WI38 (cell line): ENCODE results near the gene EPB41.
"Not testable (repeated sequence)": the region's sequence is repeated elsewhere in the genome, so short reads cannot be mapped to it uniquely, and the experiment has no call there.

Experiments used
- H3K4me3 ChIP-seq: 2 replicates; pipeline ENCODE4 v1.5.1; 2011; ENCODE audit warnings: low read depth, mild to moderate bottlenecking, control low read depth, low read length
- TF ChIP-seq, protein P1 (sequence below): IDR thresholded peaks from 2 replicates; pipeline ENCODE4 v1.5.1; 2012; ENCODE audit warnings: low read depth, mild to moderate bottlenecking, control low read depth, low read length

The EPB41 gene

DNA sequence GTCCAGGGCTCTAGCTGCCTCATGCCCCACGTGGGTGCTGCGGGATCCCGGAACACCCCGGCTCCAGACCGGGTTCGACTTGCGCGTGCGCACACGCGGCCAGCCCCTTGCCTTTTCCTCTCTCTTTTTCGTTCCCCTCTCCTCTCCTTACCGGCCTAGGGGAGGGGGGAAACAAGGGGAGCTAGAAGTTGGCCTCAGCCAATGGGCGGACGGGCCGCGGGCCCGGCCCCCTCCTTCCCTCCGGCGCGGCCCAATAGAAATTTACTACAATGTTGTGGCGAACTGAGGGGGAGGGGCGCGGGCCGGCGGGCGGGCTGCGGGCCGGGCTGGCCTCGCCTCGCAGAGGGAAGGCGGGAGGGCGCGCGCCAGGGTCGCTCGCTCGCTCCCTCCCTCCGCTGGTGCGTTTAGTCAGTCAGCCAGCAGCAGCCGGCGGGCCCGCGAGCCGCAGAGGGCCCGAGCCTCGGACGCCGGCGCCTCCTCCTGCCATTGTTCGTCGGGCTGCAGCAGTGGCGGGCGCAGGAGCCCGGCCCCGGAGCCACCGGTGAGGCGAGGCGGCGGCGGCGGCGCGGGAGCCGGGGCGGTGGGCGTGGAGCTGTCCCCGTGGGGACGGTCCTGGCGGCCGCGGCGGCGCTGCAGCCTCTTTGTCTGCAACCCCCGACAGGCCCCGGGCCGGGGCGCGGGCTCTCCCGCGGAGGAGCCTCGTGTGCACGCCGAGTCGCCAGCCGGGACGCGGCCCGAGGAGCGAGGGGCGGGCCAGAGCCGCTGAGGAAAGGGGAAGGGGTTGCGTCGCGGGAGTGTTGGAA is at the start of gene EPB41:
Gene EPB41, plus strand, starts transcription at position 342 of the 803 bp plus-strand sequence. CDS start 72,869 bp downstream, outside the sequence.
- peak within 1 kb of the TSS; percentile 38 for H3K4me3 ChIP-seq
- TF ChIP-seq, protein P1, sequence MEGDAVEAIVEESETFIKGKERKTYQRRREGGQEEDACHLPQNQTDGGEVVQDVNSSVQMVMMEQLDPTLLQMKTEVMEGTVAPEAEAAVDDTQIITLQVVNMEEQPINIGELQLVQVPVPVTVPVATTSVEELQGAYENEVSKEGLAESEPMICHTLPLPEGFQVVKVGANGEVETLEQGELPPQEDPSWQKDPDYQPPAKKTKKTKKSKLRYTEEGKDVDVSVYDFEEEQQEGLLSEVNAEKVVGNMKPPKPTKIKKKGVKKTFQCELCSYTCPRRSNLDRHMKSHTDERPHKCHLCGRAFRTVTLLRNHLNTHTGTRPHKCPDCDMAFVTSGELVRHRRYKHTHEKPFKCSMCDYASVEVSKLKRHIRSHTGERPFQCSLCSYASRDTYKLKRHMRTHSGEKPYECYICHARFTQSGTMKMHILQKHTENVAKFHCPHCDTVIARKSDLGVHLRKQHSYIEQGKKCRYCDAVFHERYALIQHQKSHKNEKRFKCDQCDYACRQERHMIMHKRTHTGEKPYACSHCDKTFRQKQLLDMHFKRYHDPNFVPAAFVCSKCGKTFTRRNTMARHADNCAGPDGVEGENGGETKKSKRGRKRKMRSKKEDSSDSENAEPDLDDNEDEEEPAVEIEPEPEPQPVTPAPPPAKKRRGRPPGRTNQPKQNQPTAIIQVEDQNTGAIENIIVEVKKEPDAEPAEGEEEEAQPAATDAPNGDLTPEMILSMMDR, result no peak

DNA sequence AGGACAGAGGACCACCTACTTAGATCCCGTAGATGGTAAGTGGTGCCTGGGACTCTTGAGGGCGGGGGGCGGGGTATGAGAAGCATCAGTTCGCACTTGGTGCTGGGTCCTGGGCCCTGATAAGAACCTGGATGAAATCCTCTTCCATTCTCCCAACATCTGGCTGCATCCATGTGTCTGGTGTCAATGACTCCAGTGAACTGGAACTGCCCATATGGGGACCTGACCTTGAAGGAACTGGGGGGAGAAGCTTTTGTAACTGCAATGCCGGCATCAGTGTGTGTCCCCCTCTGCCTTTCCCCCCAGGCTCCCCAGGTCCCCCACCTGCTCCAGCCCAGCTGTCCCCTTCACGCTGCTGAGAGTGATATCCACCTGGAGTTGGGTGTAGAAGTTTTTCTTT is 49.7 kb upstream of the EPB41 start:
- TF ChIP-seq, protein P1, result no peak
- no peak overlapping the region for H3K4me3 ChIP-seq

DNA sequence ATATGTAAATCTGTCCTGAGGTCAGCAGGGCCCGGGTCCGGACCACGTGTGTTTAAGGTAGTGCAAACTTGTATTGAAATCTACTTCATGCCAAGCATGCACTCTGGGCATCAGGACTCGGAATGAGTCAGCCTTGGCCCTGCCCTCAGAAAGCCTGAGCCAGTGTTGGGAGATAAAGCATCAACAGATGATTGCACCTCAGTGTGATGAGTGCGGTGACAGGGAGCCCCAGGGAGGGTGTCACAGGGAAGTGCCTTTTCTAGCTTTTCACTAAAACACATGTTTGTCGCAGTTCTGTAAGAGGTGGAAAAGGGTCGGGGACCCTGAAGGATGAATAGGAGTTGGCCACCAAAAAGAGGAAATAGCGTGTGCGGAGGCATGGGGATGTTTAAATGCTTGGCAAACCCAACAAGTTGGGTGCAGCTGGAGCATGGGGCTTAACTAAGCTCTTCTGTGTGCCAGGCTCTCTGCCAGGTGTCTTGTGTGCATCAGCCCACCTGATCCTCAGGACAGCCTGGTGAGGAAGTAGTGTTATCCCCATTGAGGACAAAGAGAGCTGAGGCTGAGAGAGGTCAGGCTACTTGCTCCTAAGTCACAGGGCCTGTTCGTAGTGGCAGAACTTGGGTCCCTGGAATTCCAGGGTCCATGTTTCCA is 48.2 kb upstream of the EPB41 start:
- TF ChIP-seq, protein P1, result no peak
- H3K4me3 ChIP-seq, result no peak overlapping the region

DNA sequence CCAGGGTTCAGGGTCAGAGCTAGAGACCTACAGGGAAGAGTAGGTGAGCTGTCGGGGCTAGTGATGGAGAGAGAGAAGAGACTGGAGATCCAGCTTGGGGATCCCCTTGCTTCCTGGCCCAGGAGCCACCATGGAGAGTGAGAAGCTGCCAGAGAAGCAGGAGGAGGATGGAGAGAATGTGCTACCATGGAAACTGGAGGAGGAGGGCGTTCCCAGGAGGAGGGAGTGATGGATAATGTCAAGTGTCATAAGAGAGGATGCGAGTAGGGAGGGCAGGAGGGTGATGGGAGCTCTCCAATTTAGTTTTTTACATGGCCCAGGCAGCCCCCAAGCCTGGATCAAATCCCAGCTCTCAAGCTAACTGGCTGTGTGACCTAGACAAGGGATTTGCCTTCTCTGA is 46.5 kb upstream of the EPB41 start:
- TF ChIP-seq, protein P1, result no peak
- no peak overlapping the region for H3K4me3 ChIP-seq

DNA sequence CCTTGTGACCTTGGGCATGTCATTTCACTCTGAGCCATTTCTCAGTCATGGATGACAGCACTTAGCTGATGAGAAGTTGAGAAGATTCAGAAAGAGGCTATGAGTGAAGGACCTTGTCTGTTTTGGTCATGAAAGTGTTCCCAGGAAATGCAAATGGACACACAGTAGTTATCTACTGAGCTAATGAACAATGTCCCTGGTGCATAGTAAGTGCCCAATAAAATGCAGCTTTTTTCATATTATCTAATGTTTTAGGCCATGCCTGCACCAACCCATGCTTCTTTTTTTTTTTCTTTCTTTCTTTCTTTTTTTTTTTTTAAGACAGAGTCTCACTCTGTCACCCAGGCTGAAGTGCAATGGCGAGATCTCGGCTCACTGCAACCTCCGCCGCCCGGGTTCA is 44.4 kb upstream of the EPB41 start:
- TF ChIP-seq, protein P1, result no peak
- H3K4me3 ChIP-seq, result no peak overlapping the region

DNA sequence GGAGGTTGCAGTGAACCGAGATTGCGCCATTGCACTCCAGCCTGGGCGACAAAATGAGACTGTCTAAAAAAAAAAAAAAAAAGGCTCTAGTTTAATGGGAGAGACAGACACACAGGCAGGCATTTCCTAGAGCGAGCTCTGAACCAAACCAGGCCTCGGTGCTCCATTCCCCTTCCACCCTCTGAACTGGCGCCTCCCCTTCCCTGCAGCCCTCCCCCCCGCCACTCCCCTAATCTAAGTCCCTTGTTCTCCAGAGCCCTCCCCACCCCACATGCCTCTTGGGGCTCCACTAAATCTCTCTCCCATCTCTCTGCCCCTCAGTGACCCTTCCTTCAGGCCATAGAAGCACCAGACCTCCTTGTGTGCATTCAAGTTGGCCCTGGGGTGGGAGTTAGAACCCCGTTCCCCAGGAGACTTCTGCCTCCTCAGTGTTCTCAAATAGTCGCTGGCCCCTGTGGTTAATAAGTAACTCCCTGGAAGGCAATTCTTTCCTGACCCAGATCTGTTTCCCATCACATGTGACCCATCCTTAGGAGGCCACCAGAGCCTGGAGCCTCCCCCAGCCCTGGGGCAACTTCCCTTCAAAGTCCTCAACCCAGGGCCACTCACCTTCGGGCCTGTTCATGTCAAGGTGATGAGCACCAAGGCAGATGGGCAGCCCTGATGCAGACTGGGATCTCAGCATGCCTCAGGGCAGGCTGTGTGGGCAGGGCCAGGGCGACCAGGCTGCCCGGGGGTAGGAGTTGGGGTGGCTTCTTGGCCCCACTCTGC is 42.6 kb upstream of the EPB41 start:
- TF ChIP-seq, protein P1, result no peak
- no peak overlapping the region for H3K4me3 ChIP-seq

DNA sequence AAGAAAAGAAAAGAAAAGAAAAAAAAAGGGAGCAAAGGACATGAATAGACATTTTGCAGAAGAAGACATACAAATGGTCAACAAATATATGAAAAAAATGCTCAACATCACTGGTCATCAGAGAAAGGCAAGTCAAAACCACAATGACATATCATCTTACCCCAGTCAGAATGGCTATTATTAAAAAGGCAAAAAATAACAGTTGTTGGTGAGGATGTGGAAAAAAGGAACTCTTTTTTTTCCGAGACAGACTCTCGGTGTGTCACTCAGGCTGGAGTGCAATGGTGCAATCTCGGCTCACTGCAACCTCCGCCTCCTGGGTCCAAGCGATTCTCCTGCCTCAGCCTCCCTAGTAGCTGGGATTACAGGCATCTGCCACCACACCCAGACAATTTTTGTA is 39.2 kb upstream of the EPB41 start:
- H3K4me3 ChIP-seq, result not testable (repeated sequence)
